ENCODE results near the gene SPI1. TPM values are rescaled to one million over a fixed set of nuclear protein-coding genes. Genes with fewer than 3 reads are reported as not detected.

The SPI1 gene
- total RNA-seq, 3 donors from 2014 or later (not counting 1 experiment from before 2014, with no cell fraction given), result 15.0 to 65.4 (median 55.4) TPM

DNA sequence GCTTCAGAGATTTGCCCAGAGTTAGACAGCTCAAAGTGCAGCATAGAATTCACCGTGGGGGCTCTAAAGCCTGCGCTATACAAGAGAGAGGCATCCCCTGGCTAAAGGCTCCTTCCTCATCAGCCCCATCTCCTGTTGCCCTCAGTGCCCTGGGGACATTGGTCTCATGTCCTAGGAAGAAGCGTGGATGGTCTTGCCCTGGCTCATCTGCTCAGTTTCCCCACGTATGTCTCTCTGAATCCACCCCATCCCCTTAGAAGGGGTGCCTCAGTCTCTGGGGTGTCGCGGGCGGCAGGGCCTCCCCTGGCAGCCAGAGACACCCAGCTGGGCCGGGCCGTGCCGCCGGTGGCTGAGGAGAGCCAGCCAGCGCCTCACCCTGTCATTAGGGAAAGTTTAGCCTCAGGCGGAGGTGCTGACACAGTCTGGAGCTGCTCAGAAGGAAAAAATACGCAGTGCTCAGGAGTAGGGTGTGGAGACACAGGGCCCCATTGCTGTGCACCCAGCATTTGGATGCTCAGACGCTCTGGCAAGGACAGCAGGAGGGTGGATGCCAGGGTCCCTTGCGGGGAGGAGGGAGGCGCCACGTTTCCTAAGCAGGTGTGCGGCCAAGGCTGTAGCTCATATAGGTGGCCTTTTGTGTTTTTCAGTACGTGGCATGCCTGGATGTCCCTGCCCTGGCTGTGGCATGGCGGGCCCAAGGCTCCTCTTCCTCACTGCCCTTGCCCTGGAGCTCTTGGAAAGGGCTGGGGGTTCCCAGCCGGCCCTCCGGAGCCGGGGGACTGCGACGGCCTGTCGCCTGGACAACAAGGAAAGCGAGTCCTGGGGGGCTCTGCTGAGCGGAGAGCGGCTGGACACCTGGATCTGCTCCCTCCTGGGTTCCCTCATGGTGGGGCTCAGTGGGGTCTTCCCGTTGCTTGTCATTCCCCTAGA, 31.4 kb upstream of the SPI1 start:
- peaks cover 10% of the 10 kb centered on the region for H3K36me3 ChIP-seq (ENCODE audit: control insufficient read depth, insufficient read depth, low read length)
- Mint-ChIP-seq H3K27ac (peak overlapping the region; percentile 90 to 92), H3K27me3 (ENCODE audit: low read depth in 2 of 2) (no peaks in the 10 kb centered on the region), H3K36me3 (no peaks in the 10 kb centered on the region), H3K9me3 (no peaks in the 10 kb centered on the region), H3K4me1 (peaks cover 23 to 38% of the 10 kb centered on the region in 2 donors), H3K4me3 (peak overlapping the region; percentile 97)
- intact Hi-C loops (cut with micrococcal nuclease), result loop anchor here (5.0 to 10.0 kb wide), 2 partner anchors 152 to 235 kb away; partner anchors contain the start of genes ARFGAP2 and NR1H3
- WGBS (ENCODE audit: insufficient coverage), result 94% methylated on average over 31 of the region's 31 CpGs
- H3K4me1 ChIP-seq (ENCODE audit: control insufficient read depth, insufficient read depth, low read length), result peaks cover 26% of the 10 kb centered on the region
- TF ChIP-seq, protein P1, sequence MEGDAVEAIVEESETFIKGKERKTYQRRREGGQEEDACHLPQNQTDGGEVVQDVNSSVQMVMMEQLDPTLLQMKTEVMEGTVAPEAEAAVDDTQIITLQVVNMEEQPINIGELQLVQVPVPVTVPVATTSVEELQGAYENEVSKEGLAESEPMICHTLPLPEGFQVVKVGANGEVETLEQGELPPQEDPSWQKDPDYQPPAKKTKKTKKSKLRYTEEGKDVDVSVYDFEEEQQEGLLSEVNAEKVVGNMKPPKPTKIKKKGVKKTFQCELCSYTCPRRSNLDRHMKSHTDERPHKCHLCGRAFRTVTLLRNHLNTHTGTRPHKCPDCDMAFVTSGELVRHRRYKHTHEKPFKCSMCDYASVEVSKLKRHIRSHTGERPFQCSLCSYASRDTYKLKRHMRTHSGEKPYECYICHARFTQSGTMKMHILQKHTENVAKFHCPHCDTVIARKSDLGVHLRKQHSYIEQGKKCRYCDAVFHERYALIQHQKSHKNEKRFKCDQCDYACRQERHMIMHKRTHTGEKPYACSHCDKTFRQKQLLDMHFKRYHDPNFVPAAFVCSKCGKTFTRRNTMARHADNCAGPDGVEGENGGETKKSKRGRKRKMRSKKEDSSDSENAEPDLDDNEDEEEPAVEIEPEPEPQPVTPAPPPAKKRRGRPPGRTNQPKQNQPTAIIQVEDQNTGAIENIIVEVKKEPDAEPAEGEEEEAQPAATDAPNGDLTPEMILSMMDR (IDR thresholded peaks at IDR 0.05), result no peak
- DNase-seq (peak in 1 of 2 donors; percentile 22), ATAC-seq (no peak)
- no peak overlapping the region for H3K4me3 ChIP-seq (ENCODE audit: low read length)
- peak overlapping the region; percentile 86 for H3K27ac ChIP-seq (ENCODE audit: low read length)
- H3K27me3 ChIP-seq (ENCODE audit: control insufficient read depth, insufficient read depth, low read length), result no peaks in the 10 kb centered on the region
- H3K9me3 ChIP-seq (ENCODE audit: control insufficient read depth, insufficient read depth, low read length), result no peaks in the 10 kb centered on the region

DNA sequence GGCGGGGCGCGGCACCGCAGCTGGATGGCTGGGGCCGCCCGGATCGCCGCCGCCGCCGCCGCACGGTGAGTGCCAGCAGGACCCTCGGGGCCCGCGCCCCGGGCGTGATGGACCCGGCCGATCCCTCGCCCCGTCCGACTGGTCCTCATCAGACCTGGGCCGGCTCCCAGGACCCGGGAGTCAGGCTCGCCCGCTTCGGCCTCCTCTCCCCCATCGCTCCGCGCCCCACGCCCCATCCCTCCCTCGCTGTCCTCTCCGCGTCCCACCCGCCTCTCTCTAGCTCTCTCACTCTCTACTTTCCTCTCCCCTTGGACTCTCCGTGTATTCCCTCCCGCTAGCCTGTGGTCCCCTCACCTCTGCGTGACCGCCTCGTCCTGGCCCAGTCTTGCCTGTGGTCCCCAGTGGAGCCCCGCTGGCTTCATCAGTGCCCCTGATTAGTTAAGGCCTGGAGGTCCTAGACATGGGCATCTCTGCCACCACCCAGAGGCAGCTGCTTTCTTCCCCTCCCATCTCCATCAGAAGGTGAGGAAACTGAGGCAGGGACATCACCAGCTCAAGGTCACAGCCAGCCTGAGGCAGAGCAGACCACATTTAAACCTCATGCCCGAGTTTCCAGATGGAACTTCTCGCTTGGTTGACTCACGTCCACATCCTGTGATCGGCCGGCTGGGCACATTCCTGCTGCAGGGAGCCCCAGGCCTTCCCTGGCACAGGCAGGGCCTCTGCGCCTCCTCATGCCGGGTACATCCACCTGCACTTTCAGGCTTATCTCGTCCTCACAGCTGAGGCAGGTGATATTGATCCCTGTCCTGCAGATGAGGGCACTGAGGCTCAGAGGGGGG, 30.5 kb upstream of the SPI1 start:
- no peak for ATAC-seq

DNA sequence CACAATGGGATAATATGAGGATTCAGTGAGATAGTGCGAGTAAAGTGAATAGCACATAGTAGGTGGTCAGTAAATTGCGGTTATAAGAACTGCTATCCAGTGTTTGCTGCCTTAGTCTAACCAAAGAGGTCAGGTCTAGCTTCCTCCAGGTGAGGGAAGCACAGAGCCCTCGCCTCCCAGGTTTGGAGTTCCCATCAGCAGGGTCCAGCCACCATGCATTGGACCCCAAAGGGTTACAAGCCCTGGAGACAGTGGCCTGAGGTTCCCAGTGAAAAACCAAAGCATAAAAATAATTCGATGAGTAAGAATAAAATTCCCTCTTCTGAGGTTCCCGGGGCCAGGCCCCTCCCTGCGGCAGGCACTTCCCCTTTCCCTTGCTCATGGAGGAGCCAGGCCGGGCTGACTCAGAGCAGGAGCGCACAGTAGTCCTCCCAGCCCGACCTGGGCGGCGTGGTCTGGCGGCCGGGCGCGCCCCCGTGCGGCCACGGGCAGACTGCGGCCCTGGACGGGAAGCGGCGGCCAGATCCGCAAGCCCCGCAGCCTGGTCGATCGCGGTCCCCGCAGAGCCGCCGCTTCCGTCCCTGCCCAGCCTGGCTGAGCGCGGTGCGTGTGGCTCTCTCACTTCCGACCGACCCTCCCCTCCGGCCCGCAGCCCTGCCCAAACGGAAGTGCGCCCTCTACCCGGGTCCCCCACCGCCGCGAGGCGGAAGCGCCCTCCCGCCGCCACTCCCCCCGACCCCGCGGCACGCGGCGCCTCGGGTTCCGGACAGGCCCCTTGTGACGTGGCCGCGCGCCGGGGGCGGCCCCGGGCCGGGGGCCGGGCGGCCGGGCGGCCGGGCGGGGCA, 29.6 kb upstream of the SPI1 start, which contains the start of gene SLC39A13:
SLC39A13 (plus strand) TSS at position 845 of the 845 bp plus-strand sequence. CDS start 1,505 bp downstream, outside the sequence.
- Mint-ChIP-seq H3K4me3 (peak within 1 kb of the TSS; percentile 97), H3K27ac (peak within 1 kb of the TSS; percentile 90 to 92), H3K9me3 (no peaks in the 10 kb centered on the region), H3K27me3 (ENCODE audit: low read depth in 2 of 2) (no peaks in the 10 kb centered on the region), H3K4me1 (peaks cover 23 to 31% of the 10 kb centered on the region in 2 donors), H3K36me3 (no peaks in the 10 kb centered on the region)
- ATAC-seq (peak; percentile 84 to 93 (median 89)), DNase-seq (peak; percentile 92 to 94)
- H3K27ac ChIP-seq (ENCODE audit: low read length), result peak within 1 kb of the TSS; percentile 86
- TF ChIP-seq, protein P1 (IDR thresholded peaks at IDR 0.05), result peak; percentile 94
- peaks cover 26% of the 10 kb centered on the region for H3K4me1 ChIP-seq (ENCODE audit: control insufficient read depth, insufficient read depth, low read length)
- H3K4me3 ChIP-seq (ENCODE audit: low read length), result peak within 1 kb of the TSS; percentile 64
- intact Hi-C loops (cut with micrococcal nuclease), result loop anchor here (1.0 to 10.0 kb wide), 5 partner anchors 18 to 233 kb away; partner anchors contain the start of genes ARFGAP2, NR1H3 and PSMC3
- WGBS (ENCODE audit: insufficient coverage), result 1% methylated on average over 70 of the region's 70 CpGs
- no peaks in the 10 kb centered on the region for H3K27me3 ChIP-seq (ENCODE audit: control insufficient read depth, insufficient read depth, low read length)
- peaks cover 2% of the 10 kb centered on the region for H3K36me3 ChIP-seq (ENCODE audit: control insufficient read depth, insufficient read depth, low read length)
- no peaks in the 10 kb centered on the region for H3K9me3 ChIP-seq (ENCODE audit: control insufficient read depth, insufficient read depth, low read length)

More for the DNA sequence above, 30.5 kb upstream of the SPI1 start:
- H3K4me3 Mint-ChIP-seq, result peak overlapping the region; percentile 97
- 11% methylated on average over 50 of the region's 50 CpGs for WGBS (ENCODE audit: insufficient coverage)
- no peaks in the 10 kb centered on the region for H3K9me3 ChIP-seq (ENCODE audit: control insufficient read depth, insufficient read depth, low read length)
- no peaks in the 10 kb centered on the region for H3K27me3 ChIP-seq (ENCODE audit: control insufficient read depth, insufficient read depth, low read length)
- DNase-seq, result peak in 1 of 2 donors; percentile 43
- peaks cover 8% of the 10 kb centered on the region for H3K36me3 ChIP-seq (ENCODE audit: control insufficient read depth, insufficient read depth, low read length)
- H3K27ac ChIP-seq (ENCODE audit: low read length), result peak overlapping the region; percentile 86
- peaks cover 26% of the 10 kb centered on the region for H3K4me1 ChIP-seq (ENCODE audit: control insufficient read depth, insufficient read depth, low read length)
- H3K27me3 Mint-ChIP-seq (ENCODE audit: low read depth in 2 of 2), result no peaks in the 10 kb centered on the region
- H3K4me3 ChIP-seq (ENCODE audit: low read length), result peak overlapping the region; percentile 64
- TF ChIP-seq, protein P1 (IDR thresholded peaks at IDR 0.05), result no peak
- H3K4me1 Mint-ChIP-seq, result peaks cover 23 to 33% of the 10 kb centered on the region in 2 donors
- intact Hi-C loops (cut with micrococcal nuclease), result loop anchor here (1.0 to 10.0 kb wide), 4 partner anchors 17 to 234 kb away; partner anchors contain the start of genes ARFGAP2, NR1H3 and PSMC3
- H3K27ac Mint-ChIP-seq, result peak overlapping the region; percentile 90 to 92
- no peaks in the 10 kb centered on the region for H3K9me3 Mint-ChIP-seq
- no peaks in the 10 kb centered on the region for H3K36me3 Mint-ChIP-seq

Data from natural killer cell (primary cell).